Dedifferentiated amniotic fluid mesenchymal stem cell (primary cell): ENCODE results near the gene SHCBP1.
"Not testable (repeated sequence)": the region's sequence is repeated elsewhere in the genome, so short reads cannot be mapped to it uniquely, and the experiment has no call there.

Source experiments
- DNase-seq: peaks from one replicate; pipeline ENCODE4 v3.0.0-alpha.2; 2016; ENCODE audit errors: extremely low spot score

SHCBP1 gene

GRCh38 chr16:46621006-46621933 lies at the start of gene SHCBP1:
SHCBP1 (minus strand) TSS chr16:46621379; CDS start chr16:46621359, 20 bp downstream.
- peak; percentile 91 for DNase-seq

- no peak for DNase-seq
Measured at GRCh38 chr16:46662123-46662522, 40.9 kb upstream of the SHCBP1 start.

GRCh38 chr16:46658925-46659324 lies 37.7 kb upstream of the SHCBP1 start:
- DNase-seq: no peak

- no peak for DNase-seq
Measured at GRCh38 chr16:46651305-46651704, 30.1 kb upstream of the SHCBP1 start.

GRCh38 chr16:46650254-46650623 lies 29.1 kb upstream of the SHCBP1 start:
- no peak for DNase-seq

GRCh38 chr16:46649588-46650253 lies 28.5 kb upstream of the SHCBP1 start:
- no peak for DNase-seq

GRCh38 chr16:46648656-46649055 lies 27.5 kb upstream of the SHCBP1 start:
- DNase-seq: no peak

- DNase-seq: peak; percentile 50
Measured at GRCh38 chr16:46638947-46639925, 18.1 kb upstream of the SHCBP1 start.

GRCh38 chr16:46632778-46633733 lies 11.9 kb upstream of the SHCBP1 start:
- no peak for DNase-seq

- peak; percentile 87 for DNase-seq
Measured at GRCh38 chr16:46629331-46630219, 8.4 kb upstream of the SHCBP1 start.

- DNase-seq: no peak
Measured at GRCh38 chr16:46627746-46628145, 6.6 kb upstream of the SHCBP1 start.

- not testable (repeated sequence) for DNase-seq
Measured at GRCh38 chr16:46626681-46627080, 5.5 kb upstream of the SHCBP1 start.

GRCh38 chr16:46624862-46625261 lies 3.7 kb upstream of the SHCBP1 start:
- DNase-seq: not testable (repeated sequence)

GRCh38 chr16:46623707-46624106 lies 2.5 kb upstream of the SHCBP1 start:
- not testable (repeated sequence) for DNase-seq

- DNase-seq: not testable (repeated sequence)
Measured at GRCh38 chr16:46623246-46623645, 2.1 kb upstream of the SHCBP1 start.

- DNase-seq: no peak
Measured at GRCh38 chr16:46621934-46622676, 926 bp upstream of the SHCBP1 start.

GRCh38 chr16:46620266-46621005 lies 743 bp downstream of the SHCBP1 start:
- DNase-seq: no peak

GRCh38 chr16:46618516-46618915 lies 2.7 kb downstream of the SHCBP1 start:
- no peak for DNase-seq
